Mucosa of stomach (tissue), 1 donor: Measurements from ENCODE around the gene TESMIN.

ENCODE experiments used
- H3K27me3 ChIP-seq: one replicate; pipeline ENCODE4 v1.7.0; 2013; ENCODE audit warnings: mild to moderate bottlenecking, low read length; ENCODE audit not compliant: control insufficient read depth, insufficient read depth
- H3K36me3 ChIP-seq: one replicate; pipeline ENCODE4 v1.7.0; 2013; ENCODE audit warnings: low read length; ENCODE audit not compliant: control insufficient read depth, insufficient read depth
- H3K4me1 ChIP-seq: one replicate; pipeline ENCODE4 v1.7.0; 2013; ENCODE audit warnings: mild to moderate bottlenecking, low read length; ENCODE audit not compliant: control insufficient read depth, insufficient read depth
- H3K4me3 ChIP-seq: one replicate; pipeline ENCODE4 v1.7.0; 2013; ENCODE audit warnings: low read length
- H3K9ac ChIP-seq: one replicate; pipeline ENCODE4 v1.7.0; 2013; ENCODE audit warnings: mild to moderate bottlenecking, low read length, moderate library complexity
- H3K9me3 ChIP-seq: one replicate; pipeline ENCODE4 v1.7.0; 2013; ENCODE audit warnings: mild to moderate bottlenecking, low read length, moderate library complexity; ENCODE audit not compliant: control insufficient read depth
- donor health status: Pancreatic carcinoma.

The TESMIN gene

GRCh38 chr11:68756171-68756766 lies 4.9 kb upstream of the TESMIN start:
- no peaks in the 10 kb centered on the region for H3K27me3 ChIP-seq
- H3K9me3 ChIP-seq, result no peaks in the 10 kb centered on the region
- no peak overlapping the region for H3K4me3 ChIP-seq
- no peak overlapping the region for H3K9ac ChIP-seq
- H3K36me3 ChIP-seq, result no peaks in the 10 kb centered on the region
- no peaks in the 10 kb centered on the region for H3K4me1 ChIP-seq

GRCh38 chr11:68753300-68753699 lies 2.0 kb upstream of the TESMIN start:
- Histone ChIP-seq H3K27me3 (no peaks in the 10 kb centered on the region), H3K9ac (no peak overlapping the region), H3K36me3 (no peaks in the 10 kb centered on the region), H3K4me1 (no peaks in the 10 kb centered on the region), H3K4me3 (no peak overlapping the region), H3K9me3 (no peaks in the 10 kb centered on the region)

GRCh38 chr11:68751004-68751325 lies 355 bp downstream of the TESMIN start:
- no peaks in the 10 kb centered on the region for H3K27me3 ChIP-seq
- H3K4me1 ChIP-seq, result no peaks in the 10 kb centered on the region
- H3K4me3 ChIP-seq, result no peak overlapping the region
- H3K36me3 ChIP-seq, result no peaks in the 10 kb centered on the region
- H3K9me3 ChIP-seq, result no peaks in the 10 kb centered on the region
- no peak overlapping the region for H3K9ac ChIP-seq

GRCh38 chr11:68750195-68751003 lies 921 bp downstream of the TESMIN start:
- H3K9me3 ChIP-seq, result no peaks in the 10 kb centered on the region
- no peak overlapping the region for H3K9ac ChIP-seq
- no peaks in the 10 kb centered on the region for H3K4me1 ChIP-seq
- H3K36me3 ChIP-seq, result no peaks in the 10 kb centered on the region
- H3K4me3 ChIP-seq, result no peak overlapping the region
- no peaks in the 10 kb centered on the region for H3K27me3 ChIP-seq

GRCh38 chr11:68749229-68750123 lies 1.8 kb downstream of the TESMIN start:
- no peak overlapping the region for H3K9ac ChIP-seq
- H3K36me3 ChIP-seq, result no peaks in the 10 kb centered on the region
- H3K27me3 ChIP-seq, result no peaks in the 10 kb centered on the region
- H3K9me3 ChIP-seq, result no peaks in the 10 kb centered on the region
- H3K4me1 ChIP-seq, result no peaks in the 10 kb centered on the region
- no peak overlapping the region for H3K4me3 ChIP-seq

GRCh38 chr11:68748061-68748460 lies 3.3 kb downstream of the TESMIN start:
- no peaks in the 10 kb centered on the region for H3K4me1 ChIP-seq
- no peaks in the 10 kb centered on the region for H3K9me3 ChIP-seq
- H3K36me3 ChIP-seq, result no peaks in the 10 kb centered on the region
- H3K4me3 ChIP-seq, result no peak overlapping the region
- no peak overlapping the region for H3K9ac ChIP-seq
- no peaks in the 10 kb centered on the region for H3K27me3 ChIP-seq

- H3K4me3 ChIP-seq, result no peak overlapping the region
- no peak overlapping the region for H3K9ac ChIP-seq
- H3K9me3 ChIP-seq, result no peaks in the 10 kb centered on the region
- no peaks in the 10 kb centered on the region for H3K27me3 ChIP-seq
- H3K4me1 ChIP-seq, result no peaks in the 10 kb centered on the region
- no peaks in the 10 kb centered on the region for H3K36me3 ChIP-seq
Observed at GRCh38 chr11:68743539-68743938, 7.8 kb downstream of the TESMIN start.

- H3K4me3 ChIP-seq, result no peak overlapping the region
- no peaks in the 10 kb centered on the region for H3K4me1 ChIP-seq
- no peak overlapping the region for H3K9ac ChIP-seq
- no peaks in the 10 kb centered on the region for H3K9me3 ChIP-seq
- no peaks in the 10 kb centered on the region for H3K36me3 ChIP-seq
- no peaks in the 10 kb centered on the region for H3K27me3 ChIP-seq
Observed at GRCh38 chr11:68741463-68741862, 9.9 kb downstream of the TESMIN start.

- H3K36me3 ChIP-seq, result no peaks in the 10 kb centered on the region
- no peaks in the 10 kb centered on the region for H3K27me3 ChIP-seq
- H3K9me3 ChIP-seq, result no peaks in the 10 kb centered on the region
- no peak overlapping the region for H3K4me3 ChIP-seq
- H3K4me1 ChIP-seq, result no peaks in the 10 kb centered on the region
- H3K9ac ChIP-seq, result no peak overlapping the region
Observed at GRCh38 chr11:68735646-68736045, 15.7 kb downstream of the TESMIN start.

GRCh38 chr11:68735125-68735524 lies 16.2 kb downstream of the TESMIN start:
- Histone ChIP-seq H3K4me3 (no peak overlapping the region), H3K27me3 (no peaks in the 10 kb centered on the region), H3K9me3 (no peaks in the 10 kb centered on the region), H3K4me1 (no peaks in the 10 kb centered on the region), H3K36me3 (no peaks in the 10 kb centered on the region), H3K9ac (no peak overlapping the region)

- no peak overlapping the region for H3K4me3 ChIP-seq
- H3K4me1 ChIP-seq, result no peaks in the 10 kb centered on the region
- no peaks in the 10 kb centered on the region for H3K9me3 ChIP-seq
- H3K9ac ChIP-seq, result no peak overlapping the region
- H3K36me3 ChIP-seq, result no peaks in the 10 kb centered on the region
- no peaks in the 10 kb centered on the region for H3K27me3 ChIP-seq
Observed at GRCh38 chr11:68734111-68734510, 17.2 kb downstream of the TESMIN start.

GRCh38 chr11:68727783-68728182 lies 23.5 kb downstream of the TESMIN start:
- no peaks in the 10 kb centered on the region for H3K4me1 ChIP-seq
- no peaks in the 10 kb centered on the region for H3K9me3 ChIP-seq
- no peaks in the 10 kb centered on the region for H3K27me3 ChIP-seq
- H3K36me3 ChIP-seq, result no peaks in the 10 kb centered on the region
- H3K9ac ChIP-seq, result no peak overlapping the region
- no peak overlapping the region for H3K4me3 ChIP-seq
